GM12873 (cell line): ENCODE data around the gene PALM.
A peak's percentile ranks its signal among the peaks of the same experiment; 100 is the strongest.

ENCODE experiments used
- CTCF ChIP-seq: IDR thresholded peaks from 2 replicates; pipeline ENCODE4 v1.5.1; 2012; ENCODE audit warnings: low read depth, mild to moderate bottlenecking, moderate library complexity, low read length, control low read depth; ENCODE audit not compliant: insufficient read depth; ENCODE audit errors: missing control alignments

Gene PALM

GRCh38 chr19:664913-665443 lies 43.8 kb upstream of the PALM start:
- peak; percentile 91 for TF ChIP-seq CTCF

GRCh38 chr19:670609-671075 lies 38.1 kb upstream of the PALM start:
- peak; percentile 37 for TF ChIP-seq CTCF

- no peak for TF ChIP-seq CTCF
These were observed 34.2 kb upstream of the PALM start for GRCh38 chr19:674282-675151.

- no peak for TF ChIP-seq CTCF
These were observed 32.8 kb upstream of the PALM start for GRCh38 chr19:676007-676338.

GRCh38 chr19:676339-677105 lies 32.2 kb upstream of the PALM start, which contains the start of gene FSTL3:
Gene FSTL3, plus strand, starts transcription at chr19:676392. Its CDS starts 32 bp downstream, at chr19:676424.
- no peak for TF ChIP-seq CTCF

GRCh38 chr19:677201-677600 lies 31.5 kb upstream of the PALM start:
- TF ChIP-seq CTCF, result no peak
